ENCODE data around the gene AKAIN1. TPM values are rescaled to one million over a fixed set of nuclear protein-coding genes. Genes with fewer than 3 reads are reported as not detected.

AKAIN1 gene
- total RNA-seq, 1 donor from 2014 or later, result not detected

GRCh38 chr18:5142131-5142530 lies 54.9 kb downstream of the AKAIN1 start:
- H3F3A ChIP-seq (ENCODE audit: low read depth), result no peaks in the 10 kb centered on the region
- Mint-ChIP-seq H3K9me3 (no peaks in the 10 kb centered on the region), H3K4me1 (no peaks in the 10 kb centered on the region), H3K36me3 (no peaks in the 10 kb centered on the region), H3K27ac (no peak overlapping the region), H3K27me3 (ENCODE audit: insufficient read depth, low read depth) (peaks cover 3% of the 10 kb centered on the region), H3K4me3 (no peak overlapping the region)
- no peak overlapping the region for H3K9ac ChIP-seq
- no peaks in the 10 kb centered on the region for H3K9me3 ChIP-seq (ENCODE audit: low read depth)
- H3K79me2 ChIP-seq (ENCODE audit: low read depth), result no peaks in the 10 kb centered on the region
- no peak overlapping the region for H3K27ac ChIP-seq
- H3K27me3 ChIP-seq, result no peaks in the 10 kb centered on the region
- TF ChIP-seq EZH2phosphoT487 (IDR thresholded peaks at IDR 0.05), result no peak
- TF ChIP-seq EZH2 (IDR thresholded peaks at IDR 0.05), result no peak
- TF ChIP-seq, protein P1, sequence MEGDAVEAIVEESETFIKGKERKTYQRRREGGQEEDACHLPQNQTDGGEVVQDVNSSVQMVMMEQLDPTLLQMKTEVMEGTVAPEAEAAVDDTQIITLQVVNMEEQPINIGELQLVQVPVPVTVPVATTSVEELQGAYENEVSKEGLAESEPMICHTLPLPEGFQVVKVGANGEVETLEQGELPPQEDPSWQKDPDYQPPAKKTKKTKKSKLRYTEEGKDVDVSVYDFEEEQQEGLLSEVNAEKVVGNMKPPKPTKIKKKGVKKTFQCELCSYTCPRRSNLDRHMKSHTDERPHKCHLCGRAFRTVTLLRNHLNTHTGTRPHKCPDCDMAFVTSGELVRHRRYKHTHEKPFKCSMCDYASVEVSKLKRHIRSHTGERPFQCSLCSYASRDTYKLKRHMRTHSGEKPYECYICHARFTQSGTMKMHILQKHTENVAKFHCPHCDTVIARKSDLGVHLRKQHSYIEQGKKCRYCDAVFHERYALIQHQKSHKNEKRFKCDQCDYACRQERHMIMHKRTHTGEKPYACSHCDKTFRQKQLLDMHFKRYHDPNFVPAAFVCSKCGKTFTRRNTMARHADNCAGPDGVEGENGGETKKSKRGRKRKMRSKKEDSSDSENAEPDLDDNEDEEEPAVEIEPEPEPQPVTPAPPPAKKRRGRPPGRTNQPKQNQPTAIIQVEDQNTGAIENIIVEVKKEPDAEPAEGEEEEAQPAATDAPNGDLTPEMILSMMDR (IDR thresholded peaks at IDR 0.05), result no peak
- no peaks in the 10 kb centered on the region for H3K4me1 ChIP-seq
- H3K4me3 ChIP-seq, result no peak overlapping the region
- no peaks in the 10 kb centered on the region for H3K36me3 ChIP-seq
- H2AFZ ChIP-seq (replicated peaks), result no peak overlapping the region
- no peak overlapping the region for H3K4me2 ChIP-seq
- no peaks in the 10 kb centered on the region for H4K20me1 ChIP-seq (ENCODE audit: low read depth)
- DNase-seq (ENCODE audit: low spot score), result no peak

DNA sequence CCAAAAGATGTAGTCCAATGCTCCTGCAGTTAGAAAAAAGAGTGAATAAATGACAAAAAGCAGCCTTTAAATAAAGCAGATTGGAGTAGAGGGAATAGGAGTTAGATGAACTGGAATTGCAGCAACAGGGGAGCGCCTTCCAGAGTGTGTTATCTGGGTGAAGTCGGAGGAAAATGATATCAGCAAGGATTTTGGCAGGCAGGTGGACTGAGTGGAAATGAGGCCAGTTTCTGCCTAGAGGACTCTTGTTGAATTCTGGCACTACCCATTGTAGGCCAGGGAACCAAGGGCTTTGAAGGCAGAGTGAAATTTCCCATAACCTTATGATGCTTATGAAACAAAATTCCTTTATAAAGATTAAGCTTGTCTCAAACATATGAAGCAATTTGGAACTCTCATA lies 59.8 kb downstream of the AKAIN1 start:
- H3K4me1 ChIP-seq, result no peaks in the 10 kb centered on the region
- H2AFZ ChIP-seq (replicated peaks), result no peak overlapping the region
- Mint-ChIP-seq H3K4me3 (no peak overlapping the region), H3K36me3 (no peaks in the 10 kb centered on the region), H3K27ac (no peak overlapping the region), H3K27me3 (ENCODE audit: insufficient read depth, low read depth) (peaks cover 3% of the 10 kb centered on the region), H3K9me3 (no peaks in the 10 kb centered on the region), H3K4me1 (no peaks in the 10 kb centered on the region)
- H3K36me3 ChIP-seq, result no peaks in the 10 kb centered on the region
- DNase-seq (ENCODE audit: low spot score), result no peak
- H3K9me3 ChIP-seq (ENCODE audit: low read depth), result no peaks in the 10 kb centered on the region
- no peak overlapping the region for H3K9ac ChIP-seq
- H4K20me1 ChIP-seq (ENCODE audit: low read depth), result no peaks in the 10 kb centered on the region
- no peaks in the 10 kb centered on the region for H3K79me2 ChIP-seq (ENCODE audit: low read depth)
- H3K4me3 ChIP-seq, result no peak overlapping the region
- no peak overlapping the region for H3K4me2 ChIP-seq
- TF ChIP-seq EZH2phosphoT487 (IDR thresholded peaks at IDR 0.05), result no peak
- TF ChIP-seq, protein P1 (IDR thresholded peaks at IDR 0.05), result no peak
- TF ChIP-seq EZH2 (IDR thresholded peaks at IDR 0.05), result no peak
- H3K27ac ChIP-seq, result no peak overlapping the region
- H3K27me3 ChIP-seq, result no peaks in the 10 kb centered on the region
- H3F3A ChIP-seq (ENCODE audit: low read depth), result no peaks in the 10 kb centered on the region

DNA sequence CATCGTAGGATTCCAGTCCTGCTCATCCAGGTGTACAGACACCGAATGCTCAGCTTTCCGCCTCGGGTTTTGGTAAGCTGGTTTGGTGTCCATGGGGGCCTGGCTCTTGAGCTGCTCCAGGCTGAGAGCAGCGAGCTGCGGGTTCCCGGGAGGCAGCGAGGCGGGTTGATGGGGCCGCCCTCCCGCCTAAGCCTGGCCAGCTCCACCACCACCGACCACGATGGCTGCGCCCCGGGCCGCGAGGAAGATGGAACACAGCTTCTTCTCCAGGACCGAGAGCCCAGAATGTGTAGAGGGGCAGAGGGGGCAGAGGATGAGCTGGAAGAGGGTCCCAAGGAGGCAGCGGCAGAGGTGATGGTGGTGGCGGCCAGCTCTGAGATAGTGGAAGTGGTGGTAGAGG lies 64.1 kb downstream of the AKAIN1 start:
- no peaks in the 10 kb centered on the region for H3K36me3 Mint-ChIP-seq
- no peak overlapping the region for H2AFZ ChIP-seq (replicated peaks)
- H3K4me1 ChIP-seq, result no peaks in the 10 kb centered on the region
- no peaks in the 10 kb centered on the region for H3K4me1 Mint-ChIP-seq
- H3K36me3 ChIP-seq, result no peaks in the 10 kb centered on the region
- H3K27ac ChIP-seq, result no peak overlapping the region
- H3K27me3 Mint-ChIP-seq (ENCODE audit: insufficient read depth, low read depth), result no peaks in the 10 kb centered on the region
- no peak overlapping the region for H3K9ac ChIP-seq
- H3K9me3 ChIP-seq (ENCODE audit: low read depth), result no peaks in the 10 kb centered on the region
- H3K27ac Mint-ChIP-seq, result no peak overlapping the region
- H3K4me3 ChIP-seq, result no peak overlapping the region
- H3F3A ChIP-seq (ENCODE audit: low read depth), result no peaks in the 10 kb centered on the region
- DNase-seq (ENCODE audit: low spot score), result no peak
- no peak for TF ChIP-seq EZH2phosphoT487 (IDR thresholded peaks at IDR 0.05)
- TF ChIP-seq, protein P1 (IDR thresholded peaks at IDR 0.05), result no peak
- no peak for TF ChIP-seq EZH2 (IDR thresholded peaks at IDR 0.05)
- H3K9me3 Mint-ChIP-seq, result no peaks in the 10 kb centered on the region
- H3K4me3 Mint-ChIP-seq, result no peak overlapping the region
- H3K4me2 ChIP-seq, result no peak overlapping the region
- H3K27me3 ChIP-seq, result no peaks in the 10 kb centered on the region
- no peaks in the 10 kb centered on the region for H3K79me2 ChIP-seq (ENCODE audit: low read depth)
- no peaks in the 10 kb centered on the region for H4K20me1 ChIP-seq (ENCODE audit: low read depth)

All from neural progenitor cell (in vitro differentiated cells).